DMS53 treated with DMSO at 0.1 percent for 48 hours (cell line): ENCODE results near the gene ENOX1.

Source experiments
- DNase-seq: peaks from one replicate; lab custom pipeline; 2025; ENCODE audit not compliant: unreplicated experiment; lab: John Stamatoyannopoulos, UW

The ENOX1 gene

GRCh38 chr13:43676320-43676719 is 110.5 kb downstream of the ENOX1 start:
- DNase-seq, result no peak

GRCh38 chr13:43675577-43675976 is 111.2 kb downstream of the ENOX1 start:
- no peak for DNase-seq

- no peak for DNase-seq
These were observed 116.8 kb downstream of the ENOX1 start for GRCh38 chr13:43669964-43670363.

DNA sequence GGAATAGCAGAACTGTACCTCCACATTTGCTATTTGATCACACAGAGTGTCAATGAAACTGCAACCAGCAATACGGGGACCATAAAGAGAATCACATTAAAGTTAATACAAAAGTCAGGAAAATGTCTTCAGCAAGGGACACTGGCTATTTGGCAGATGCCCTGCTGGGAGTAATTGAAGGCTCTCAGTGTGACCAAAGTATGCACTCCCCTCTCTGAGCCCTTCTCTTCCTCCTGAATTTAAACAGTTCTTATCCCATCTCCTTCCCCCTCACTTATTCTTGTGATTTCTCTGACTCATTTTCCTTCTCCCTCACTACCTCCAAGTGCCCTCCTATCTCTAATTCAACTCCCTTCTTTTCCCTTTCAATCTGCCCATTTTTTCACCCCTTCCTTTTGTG is 117.7 kb downstream of the ENOX1 start:
- DNase-seq, result no peak

GRCh38 chr13:43666403-43666802 is 120.4 kb downstream of the ENOX1 start:
- DNase-seq, result no peak

DNA sequence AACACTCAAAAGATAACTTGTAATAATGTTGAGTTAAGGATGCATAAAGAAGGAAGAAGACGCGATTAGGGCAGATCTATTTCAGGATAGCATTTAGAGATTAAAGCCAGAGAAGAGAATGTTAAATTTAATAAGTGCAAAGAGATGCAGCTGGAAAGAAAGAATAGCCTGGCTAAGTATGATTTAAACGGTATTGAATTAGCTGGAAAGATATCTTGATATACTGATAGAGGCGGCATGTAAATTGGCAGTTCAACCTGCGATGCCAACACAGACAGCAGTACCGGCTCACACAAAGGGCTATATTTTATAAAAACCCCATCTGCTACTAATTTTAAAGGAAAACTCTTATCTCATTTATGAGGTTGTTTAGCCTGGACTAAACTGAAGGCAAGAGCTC is 121.4 kb downstream of the ENOX1 start:
- no peak for DNase-seq

DNA sequence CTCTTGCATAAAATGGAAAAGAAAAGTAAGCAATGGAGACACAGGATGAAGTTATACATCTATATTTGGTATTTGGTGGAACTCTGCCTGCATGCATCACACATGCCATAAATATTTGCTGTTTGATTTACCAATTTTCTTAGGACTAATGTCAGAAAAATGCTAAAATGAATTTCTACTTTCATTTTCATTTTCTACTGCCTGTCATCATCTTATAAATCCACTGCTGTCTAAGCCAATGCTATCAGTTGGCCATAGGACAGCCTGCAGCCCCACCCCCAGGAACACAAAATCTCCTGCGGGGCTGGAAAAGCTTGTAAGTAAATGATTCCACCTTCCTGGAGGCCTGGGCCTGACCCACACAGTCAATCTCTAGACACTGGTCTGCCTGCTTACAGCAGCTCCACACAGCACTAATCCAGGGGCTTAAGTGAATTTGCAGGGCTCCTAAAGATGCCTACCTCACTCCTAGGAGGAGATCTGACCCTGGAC is 122.0 kb downstream of the ENOX1 start:
- DNase-seq, result no peak

- no peak for DNase-seq
These were observed 123.2 kb downstream of the ENOX1 start for GRCh38 chr13:43663474-43664090.

DNA sequence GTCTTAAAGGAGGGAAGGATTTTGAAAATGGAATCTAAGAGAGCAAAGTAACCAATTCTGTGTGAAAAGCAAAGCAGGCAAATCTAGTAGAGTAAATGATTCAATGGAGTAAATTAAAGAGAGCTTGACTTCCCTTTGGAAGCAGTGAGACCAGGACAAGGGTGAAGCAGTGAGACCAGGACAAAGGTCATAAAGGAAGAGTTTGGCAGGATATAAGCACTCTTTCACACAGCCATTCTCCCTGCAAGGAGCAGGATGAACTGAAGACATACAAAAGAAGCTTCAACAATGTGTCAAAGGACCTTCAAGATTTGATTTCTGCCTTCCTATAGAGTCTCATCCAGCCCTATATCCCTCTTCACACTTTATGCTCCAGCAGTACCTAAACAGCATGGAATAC is 123.8 kb downstream of the ENOX1 start:
- no peak for DNase-seq

DNA sequence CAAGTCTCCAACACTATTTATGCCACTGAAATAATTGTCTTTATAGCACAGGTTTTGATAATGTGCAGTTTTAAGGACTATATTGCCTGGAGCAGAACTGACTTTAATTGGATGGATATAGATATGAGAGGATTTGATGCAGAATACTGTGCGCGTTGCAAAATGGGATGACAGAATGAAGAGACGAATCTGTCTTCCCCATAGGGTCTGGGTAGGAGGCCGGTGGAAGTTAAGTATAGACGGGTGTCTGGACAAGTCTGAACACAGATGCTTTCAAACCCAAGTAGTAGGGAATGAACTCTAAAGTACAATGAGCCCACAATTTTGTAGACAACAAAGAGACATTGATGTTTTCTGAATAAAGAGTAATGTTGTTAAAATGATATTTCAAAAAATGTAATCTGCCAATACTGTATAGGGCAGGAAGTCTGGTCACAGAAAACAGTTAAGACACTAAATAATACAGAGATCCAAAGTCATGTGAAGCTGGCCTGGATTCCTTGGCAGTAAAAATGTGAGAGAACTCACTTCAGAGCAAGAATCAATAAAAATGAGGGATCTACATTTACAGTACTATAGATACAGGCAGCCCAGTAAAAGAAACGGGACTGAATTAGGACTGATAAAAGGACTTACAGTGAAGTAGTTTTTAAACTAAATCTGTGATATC is 125.5 kb downstream of the ENOX1 start:
- DNase-seq, result no peak

DNA sequence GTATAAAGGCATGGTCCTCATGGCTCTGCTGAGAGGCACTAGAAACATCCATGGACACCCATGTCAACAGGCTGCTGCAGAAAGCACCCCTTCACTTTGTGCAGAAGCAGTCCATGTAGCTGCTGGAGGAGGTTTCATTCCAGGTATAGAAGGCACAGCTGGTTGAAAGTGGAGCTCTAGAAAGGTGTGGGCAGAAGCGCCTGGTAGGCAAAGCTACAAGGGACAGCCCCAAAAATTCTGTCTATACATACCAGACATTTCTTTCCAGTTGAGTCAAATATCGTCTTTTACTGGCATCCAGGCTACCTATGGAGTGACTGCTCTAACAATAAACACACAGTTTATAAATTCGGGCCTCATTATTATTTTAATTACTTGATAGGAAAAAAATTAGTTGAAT is 129.3 kb downstream of the ENOX1 start:
- DNase-seq, result no peak

GRCh38 chr13:43653980-43654379 is 132.8 kb downstream of the ENOX1 start:
- no peak for DNase-seq

GRCh38 chr13:43653395-43653794 is 133.4 kb downstream of the ENOX1 start:
- no peak for DNase-seq

- DNase-seq, result no peak
These were observed 134.0 kb downstream of the ENOX1 start for GRCh38 chr13:43652760-43653159.

DNA sequence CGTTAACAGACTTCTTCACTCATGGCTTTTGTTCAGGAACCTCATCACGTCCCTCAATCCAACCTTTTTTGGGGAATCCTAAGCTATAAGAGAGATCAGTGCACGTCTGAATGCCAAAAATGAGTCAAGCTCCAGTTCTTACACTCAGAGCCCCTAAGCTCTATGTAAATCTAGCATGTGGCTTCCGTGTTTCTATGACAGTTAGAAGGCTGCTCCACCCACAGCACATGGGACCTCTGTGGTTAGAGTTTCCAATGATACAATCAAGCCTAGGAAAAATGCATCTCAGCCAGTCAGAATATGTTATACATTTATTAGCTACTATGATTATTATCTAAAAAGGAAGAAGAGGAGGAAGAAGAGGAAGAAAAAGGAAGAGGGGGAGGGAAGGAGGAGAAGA is 135.9 kb downstream of the ENOX1 start:
- no peak for DNase-seq

DNA sequence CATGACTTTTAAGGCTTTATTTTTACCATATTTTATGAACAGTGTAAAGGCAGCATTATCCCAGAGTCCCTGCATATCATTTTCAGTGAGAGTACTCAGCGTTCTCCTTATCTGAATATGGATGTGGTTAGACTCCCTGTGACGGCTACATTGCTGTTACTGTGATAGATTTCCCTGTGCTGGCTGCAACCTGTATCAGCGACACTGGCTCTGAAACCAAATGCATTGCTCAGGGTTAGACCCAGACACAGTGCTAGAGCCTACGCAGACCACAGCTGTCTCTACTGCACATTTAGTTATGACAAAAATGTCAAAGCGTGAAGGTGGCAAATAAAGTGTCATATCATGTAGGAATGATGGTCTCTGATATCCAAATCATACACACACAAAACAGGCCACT is 138.0 kb downstream of the ENOX1 start:
- no peak for DNase-seq

- DNase-seq, result no peak
These were observed 139.3 kb downstream of the ENOX1 start for GRCh38 chr13:43647471-43647870.

GRCh38 chr13:43640476-43640875 is 146.3 kb downstream of the ENOX1 start:
- no peak for DNase-seq

GRCh38 chr13:43631106-43631505 is 155.7 kb downstream of the ENOX1 start:
- no peak for DNase-seq

DNA sequence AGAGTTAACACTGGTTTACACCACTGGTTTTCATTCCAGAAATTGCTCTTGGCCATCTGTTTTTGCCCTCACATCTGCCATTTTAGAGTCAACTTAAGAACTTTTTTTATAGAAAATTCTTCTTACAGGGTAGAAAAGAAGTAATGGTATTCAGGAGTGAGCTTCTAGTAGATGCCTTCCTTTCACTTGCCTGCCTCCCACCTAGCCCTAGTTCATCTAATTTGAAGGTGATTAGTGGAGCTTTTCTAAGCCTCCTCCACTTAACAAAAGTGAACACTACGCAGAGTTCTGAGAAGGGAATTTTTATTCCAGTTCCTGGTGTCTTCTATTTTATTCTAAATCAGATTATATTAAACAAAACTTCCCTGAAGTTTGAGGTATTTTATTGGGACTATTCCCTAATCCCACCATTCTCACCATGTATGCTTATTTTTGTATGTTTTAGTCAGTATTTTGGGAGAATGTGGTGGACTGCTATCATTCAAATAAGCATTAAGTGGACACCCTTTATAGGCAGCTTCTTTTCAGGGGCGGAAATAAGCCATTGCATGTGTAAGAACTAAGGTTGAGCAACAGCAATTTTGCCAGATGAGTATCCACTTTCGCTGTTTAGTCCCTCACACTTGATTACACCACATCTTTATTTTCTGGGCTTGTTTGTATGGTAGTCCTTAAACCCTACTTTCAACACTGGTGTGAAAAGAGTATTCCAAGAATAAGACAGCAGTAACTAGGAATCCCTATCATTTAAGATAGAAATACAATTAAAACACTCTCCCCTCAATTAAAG is 156.9 kb downstream of the ENOX1 start:
- no peak for DNase-seq

- no peak for DNase-seq
These were observed 159.8 kb downstream of the ENOX1 start for GRCh38 chr13:43626994-43627393.

DNA sequence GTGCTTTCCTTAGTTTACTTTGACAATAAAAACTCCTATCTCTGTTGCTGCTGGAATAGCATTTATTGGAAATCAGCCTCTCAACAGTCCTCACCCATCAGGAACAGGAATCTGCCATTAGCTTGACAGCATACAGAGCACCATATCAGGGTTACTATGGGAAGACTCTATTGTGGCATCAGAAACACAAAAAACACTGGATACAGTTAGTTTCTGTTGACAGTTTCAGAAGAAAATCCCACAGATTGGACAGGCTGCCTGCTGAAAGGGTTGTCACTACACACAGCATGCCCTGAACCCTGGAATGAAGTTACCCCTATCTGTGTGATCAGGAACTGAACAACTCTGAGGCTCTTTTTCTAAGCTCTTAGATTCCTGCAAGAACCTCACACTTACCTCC is 172.7 kb downstream of the ENOX1 start:
- DNase-seq, result no peak
